ENCODE results near the gene FCRLB. TPM values are rescaled to one million over a fixed set of nuclear protein-coding genes. Genes with fewer than 3 reads are reported as not detected.

Gene FCRLB
- polyA plus RNA-seq, 3 donors, result 0.36 to 0.44 (median 0.39) TPM

- Histone ChIP-seq H3K4me2 (replicated peaks; ENCODE audit: extremely low read depth, low read length, poor library complexity, severe bottlenecking) (no peak overlapping the region), H3K36me3 (replicated peaks in 1 of 2; ENCODE audit: control insufficient read depth in 1 of 2, insufficient read depth in 2 of 2, low read length in 2 of 2) (no peaks in the 10 kb centered on the region), H3K4me1 (ENCODE audit: control insufficient read depth in 1 of 2, insufficient read depth in 2 of 2, low read length in 2 of 2) (peaks cover 32 to 38% of the 10 kb centered on the region in 2 donors), H2AFZ (ENCODE audit: insufficient read depth, low read depth, low read length, poor library complexity, severe bottlenecking) (peak overlapping the region; percentile 45), H3K27ac (ENCODE audit: low read depth in 1 of 2, low read length in 2 of 2) (peak overlapping the region; percentile 50 to 85), H3K9ac (ENCODE audit: insufficient read depth, low read length, poor library complexity, severe bottlenecking) (no peak overlapping the region), H3K79me2 (ENCODE audit: insufficient read depth, low read length) (no peaks in the 10 kb centered on the region), H3K9me3 (replicated peaks in 1 of 2; ENCODE audit: control insufficient read depth in 1 of 2, insufficient read depth in 1 of 2, low read length in 2 of 2) (no peaks in the 10 kb centered on the region), H3K27me3 (ENCODE audit: control insufficient read depth in 2 of 2, insufficient read depth in 2 of 2, low read length in 2 of 2) (peaks cover 33 to 39% of the 10 kb centered on the region in 2 donors), H4K20me1 (ENCODE audit: insufficient read depth, low read length) (no peaks in the 10 kb centered on the region), H3K4me3 (replicated peaks in 1 of 3; ENCODE audit: low read depth in 2 of 3, low read length in 3 of 3) (no peak overlapping the region)
- Mint-ChIP-seq H3K4me3 (peak overlapping the region in 1 of 2 donors; percentile 35), H3K36me3 (no peaks in the 10 kb centered on the region), H3K27ac (peak overlapping the region; percentile 71 to 93 (median 90)), H3K4me1 (peaks cover 38% of the 10 kb centered on the region), H3K27me3 (ENCODE audit: low read depth in 3 of 3) (peaks cover 20 to 46% (median 41%) of the 10 kb centered on the region in 3 donors), H3K9me3 (peaks cover 0 to 2% (median 0%) of the 10 kb centered on the region in 7 donors)
- DNase-seq, result peak; percentile 77 to 91 (median 88)
- 54% methylated on average over 3 of the region's 4 CpGs for WGBS (ENCODE audit: insufficient coverage)
- intact Hi-C loops (cut with micrococcal nuclease), result no loop called here
- peak; percentile 70 for TF ChIP-seq CTCF (IDR thresholded peaks at IDR 0.05)
Observed at GRCh38 chr1:161738627-161739287, 17.4 kb downstream of the FCRLB start.

DNA sequence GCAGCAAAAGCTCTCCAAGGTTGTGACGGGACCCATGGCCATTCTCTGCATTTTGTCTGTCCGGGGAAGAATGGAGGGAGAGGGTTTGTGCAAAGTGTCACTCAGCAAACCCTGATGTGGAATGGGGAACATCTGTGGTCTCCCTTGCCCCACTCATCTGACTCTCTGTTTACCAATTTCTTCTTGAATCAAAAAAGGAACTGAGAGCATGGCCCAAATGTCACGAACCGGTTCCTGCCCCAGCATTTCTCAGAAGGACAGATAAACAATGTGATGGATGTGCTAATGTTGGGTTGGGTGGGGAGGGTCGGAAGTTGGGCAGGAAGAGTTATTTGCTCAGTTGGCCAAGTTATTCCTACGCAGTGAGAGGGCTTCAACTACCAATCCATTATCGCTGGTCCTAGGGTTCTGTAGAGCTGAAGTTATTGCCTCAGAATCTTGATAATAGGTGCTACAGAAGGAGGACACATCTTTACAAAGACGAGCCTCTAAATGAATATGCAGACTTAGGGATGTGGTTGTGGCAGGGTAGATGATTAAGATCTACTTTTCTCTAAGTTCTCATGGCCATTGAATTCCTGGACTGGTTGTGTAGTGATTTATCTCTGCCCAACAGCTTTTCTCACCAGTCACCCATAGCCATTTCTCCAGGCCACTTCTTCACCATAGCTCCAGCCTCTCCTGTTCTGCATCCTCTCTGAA is 18.7 kb downstream of the FCRLB start:
- Mint-ChIP-seq H3K27ac (peak overlapping the region; percentile 71 to 93 (median 90)), H3K4me1 (peaks cover 42% of the 10 kb centered on the region), H3K9me3 (peaks cover 0 to 2% (median 0%) of the 10 kb centered on the region in 7 donors), H3K36me3 (peaks cover 0 to 2% of the 10 kb centered on the region in 2 donors), H3K27me3 (ENCODE audit: low read depth in 3 of 3) (peaks cover 13 to 42% (median 41%) of the 10 kb centered on the region in 3 donors), H3K4me3 (peak overlapping the region in 1 of 2 donors; percentile 71)
- H3K36me3 ChIP-seq (replicated peaks in 1 of 2; ENCODE audit: control insufficient read depth in 1 of 2, insufficient read depth in 2 of 2, low read length in 2 of 2), result no peaks in the 10 kb centered on the region
- no peaks in the 10 kb centered on the region for H4K20me1 ChIP-seq (ENCODE audit: insufficient read depth, low read length)
- H3K9me3 ChIP-seq (replicated peaks in 1 of 2; ENCODE audit: control insufficient read depth in 1 of 2, insufficient read depth in 1 of 2, low read length in 2 of 2), result no peaks in the 10 kb centered on the region
- WGBS (ENCODE audit: insufficient coverage), result no CpG with 5 or more reads among the region's 8 CpGs
- H3K4me1 ChIP-seq (ENCODE audit: control insufficient read depth in 1 of 2, insufficient read depth in 2 of 2, low read length in 2 of 2), result peaks cover 32 to 38% of the 10 kb centered on the region in 2 donors
- H3K27me3 ChIP-seq (ENCODE audit: control insufficient read depth in 2 of 2, insufficient read depth in 2 of 2, low read length in 2 of 2), result peaks cover 30 to 33% of the 10 kb centered on the region in 2 donors
- H3K27ac ChIP-seq (ENCODE audit: low read depth in 1 of 2, low read length in 2 of 2), result peak overlapping the region; percentile 48 to 85
- peak; percentile 71 to 88 (median 84) for DNase-seq
- no peak overlapping the region for H3K9ac ChIP-seq (ENCODE audit: insufficient read depth, low read length, poor library complexity, severe bottlenecking)
- no peak for TF ChIP-seq CTCF (IDR thresholded peaks at IDR 0.05)
- no peak overlapping the region for H2AFZ ChIP-seq (ENCODE audit: insufficient read depth, low read depth, low read length, poor library complexity, severe bottlenecking)
- H3K4me2 ChIP-seq (replicated peaks; ENCODE audit: extremely low read depth, low read length, poor library complexity, severe bottlenecking), result peak overlapping the region; percentile 41
- peak overlapping the region in 1 of 3 experiments; percentile 52 for H3K4me3 ChIP-seq (replicated peaks in 1 of 3; ENCODE audit: low read depth in 2 of 3, low read length in 3 of 3)
- no peaks in the 10 kb centered on the region for H3K79me2 ChIP-seq (ENCODE audit: insufficient read depth, low read length)
- intact Hi-C loops (cut with micrococcal nuclease), result loop anchor here (2.0 to 5.0 kb wide), 2 partner anchors 253 to 255 kb away; no protein-coding TSS in a partner anchor

Data from CD14-positive monocyte (primary cell).